Uterus (tissue), 4 donors: ENCODE measurements around the gene AAR2. TPM values are rescaled to one million over a fixed set of nuclear protein-coding genes. Genes with fewer than 3 reads are reported as not detected.

Experiments used
- DNase-seq, 2 donors: peaks; one replicate each; pipeline ENCODE4 v3.0.0-alpha.2; 2019 to 2020
- H3K27ac ChIP-seq, 2 donors: fragments of 200-600 bp; sonication (generic); 1 replicate in 1 of 2; 2 replicates in 1 of 2; pipeline ENCODE4 v1.5.1; 2016 to 2018
- H3K27me3 ChIP-seq, 2 donors: fragments of 200-600 bp; sonication (generic); one replicate each; pipeline ENCODE4 v1.5.1; 2018 to 2019; ENCODE audit warnings: control low read depth in 1 of 2
- H3K36me3 ChIP-seq, 2 donors: fragments of 200-600 bp; sonication (generic); one replicate each; pipeline ENCODE4 v1.5.1; 2019; ENCODE audit warnings: control low read depth in 1 of 2
- H3K4me1 ChIP-seq, 2 donors: fragments of 200-600 bp; sonication (generic); one replicate each; pipeline ENCODE4 v1.5.1; 2018 to 2019; ENCODE audit warnings: control low read depth in 1 of 2
- H3K4me3 ChIP-seq, 2 donors: fragments of 200-600 bp; sonication (generic); 1 replicate in 1 of 2; 2 replicates in 1 of 2; pipeline ENCODE4 v1.5.1; 2018 to 2019; ENCODE audit warnings: mild to moderate bottlenecking in 1 of 2
- H3K9me3 ChIP-seq, 2 donors: fragments of 200-600 bp; sonication (generic); one replicate each; pipeline ENCODE4 v1.5.1; 2019; ENCODE audit warnings: control low read depth in 1 of 2
- CTCF ChIP-seq, 4 experiments: fragments of 200-600 bp in 2 of 4; fragments of 450-650 bp in 2 of 4; sonication (generic) in 2 of 4; IDR thresholded peaks; one replicate each; pipeline ENCODE4 v1.5.1; 2016 to 2019; ENCODE audit warnings: antibody characterized with exemption in 4 of 4, mild to moderate bottlenecking in 2 of 4, moderate library complexity in 1 of 4
- POLR2A ChIP-seq, 2 donors: fragments of 450-650 bp; IDR thresholded peaks; one replicate each; pipeline ENCODE4 v1.6.1; 2016; ENCODE audit warnings: antibody characterized with exemption in 2 of 2, mild to moderate bottlenecking in 1 of 2, moderate library complexity in 1 of 2
- intact Hi-C: fragments of 100-400 bp; cut with DNase I; formaldehyde crosslinking; loops from one replicate; pipeline ENCODE4 v1.15.1; 2023; ENCODE audit warnings: low total_unique reads
- total RNA-seq, 4 donors: library from RNA; depleted of rRNA in 3 of 4; stranded (reverse); fragments of >200 nt in 3 of 4; gene quantifications; one replicate each; pipeline versions ENCODE4 v1.1.0 to v1.2.4, GENCODE V29; 2014 to 2023
- donor health status: DM: yes; HTN: yes; CAD: no.

AAR2 gene
- total RNA-seq, 4 donors from 2014 or later: 20.9 to 33.3 (median 25.2) TPM

- TF ChIP-seq CTCF (IDR thresholded peaks at IDR 0.05) (no peak), POLR2A (IDR thresholded peaks at IDR 0.05) (no peak)
- Histone ChIP-seq H3K27ac (no peak overlapping the region), H3K36me3 (no peaks in the 10 kb centered on the region)
These were observed 10.1 kb downstream of the AAR2 start for GRCh38 chr20:36246401-36246800.

DNA sequence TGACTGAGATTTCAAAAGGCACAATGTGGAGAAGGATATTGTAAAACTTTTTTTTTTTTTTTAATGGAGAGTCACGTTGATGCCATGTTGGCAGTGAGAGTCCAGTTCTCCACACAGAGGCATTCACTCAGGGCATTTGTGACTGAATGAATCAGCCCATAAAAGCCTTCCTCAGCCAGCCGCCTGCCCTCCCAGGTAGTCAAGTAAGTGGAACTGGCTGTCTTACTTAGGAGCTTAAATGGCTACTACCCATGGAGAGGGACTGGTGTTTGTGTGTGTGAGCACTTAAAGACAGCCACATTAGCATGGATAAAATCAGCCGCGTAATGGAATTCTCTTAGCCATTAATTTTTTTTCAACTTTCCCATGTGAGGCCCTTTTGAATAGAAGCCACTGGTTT lies 12.6 kb downstream of the AAR2 start:
- TF ChIP-seq CTCF (IDR thresholded peaks at IDR 0.05): no peak
- no peak for TF ChIP-seq POLR2A (IDR thresholded peaks at IDR 0.05)
- H3K4me3 ChIP-seq: no peak overlapping the region
- H3K4me1 ChIP-seq: no peaks in the 10 kb centered on the region
- DNase-seq: no peak
- intact Hi-C loops: no loop called here
- no peaks in the 10 kb centered on the region for H3K9me3 ChIP-seq
- no peaks in the 10 kb centered on the region for H3K36me3 ChIP-seq
- H3K27ac ChIP-seq: no peak overlapping the region
- H3K27me3 ChIP-seq: no peaks in the 10 kb centered on the region

More at GRCh38 chr20:36246401-36246800, 10.1 kb downstream of the AAR2 start:
- Histone ChIP-seq H3K27me3 (no peaks in the 10 kb centered on the region), H3K4me1 (no peaks in the 10 kb centered on the region), H3K9me3 (no peaks in the 10 kb centered on the region), H3K4me3 (no peak overlapping the region)
- intact Hi-C loops: no loop called here
- no peak for DNase-seq

DNA sequence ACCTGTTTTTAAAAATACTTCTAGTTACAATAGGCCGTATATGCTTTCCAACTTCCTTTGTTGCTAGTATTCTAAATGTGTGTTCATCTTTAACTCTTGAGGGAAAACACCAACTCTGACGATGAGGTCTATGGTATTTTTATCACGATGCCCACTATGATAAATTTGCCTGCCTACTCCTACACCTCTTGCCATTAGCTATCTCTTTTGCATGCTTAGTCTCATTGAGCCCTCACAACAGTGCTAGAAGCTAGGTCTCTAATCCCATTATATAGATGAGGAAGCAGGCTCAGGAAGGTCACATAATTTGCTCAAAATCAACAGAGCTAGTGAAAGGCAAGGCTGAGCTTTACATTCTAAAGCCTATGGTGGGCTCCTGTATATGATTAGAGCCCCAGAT lies 13.2 kb downstream of the AAR2 start:
- intact Hi-C loops: no loop called here
- Histone ChIP-seq H3K36me3 (no peaks in the 10 kb centered on the region), H3K9me3 (no peaks in the 10 kb centered on the region), H3K27me3 (no peaks in the 10 kb centered on the region), H3K4me3 (no peak overlapping the region), H3K4me1 (no peaks in the 10 kb centered on the region), H3K27ac (no peak overlapping the region)
- DNase-seq: no peak
- TF ChIP-seq POLR2A (IDR thresholded peaks at IDR 0.05) (no peak), CTCF (IDR thresholded peaks at IDR 0.05) (no peak)

DNA sequence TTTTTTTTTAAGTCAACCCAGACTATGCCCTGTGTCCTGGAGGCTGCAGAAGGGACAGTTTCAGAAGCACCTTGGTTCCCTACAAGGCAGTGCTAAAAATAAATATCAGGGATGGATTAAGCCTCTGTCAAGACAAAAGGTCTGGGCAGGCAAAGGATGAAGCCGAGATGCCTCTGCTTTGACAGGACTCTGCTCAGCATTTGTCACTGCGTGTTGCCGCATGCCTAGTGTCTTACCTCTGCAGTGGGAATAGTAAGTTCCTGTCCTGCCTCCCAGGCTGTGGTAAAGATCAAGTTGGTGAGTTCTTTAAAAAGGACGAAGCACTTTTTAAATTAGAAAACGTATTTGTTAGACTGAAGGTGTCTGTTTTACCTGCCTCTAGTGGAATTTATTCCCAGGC lies 15.1 kb downstream of the AAR2 start:
- Histone ChIP-seq H3K36me3 (no peaks in the 10 kb centered on the region), H3K4me1 (no peaks in the 10 kb centered on the region), H3K27ac (no peak overlapping the region), H3K4me3 (no peak overlapping the region), H3K9me3 (no peaks in the 10 kb centered on the region), H3K27me3 (no peaks in the 10 kb centered on the region)
- intact Hi-C loops: no loop called here
- no peak for DNase-seq
- TF ChIP-seq POLR2A (IDR thresholded peaks at IDR 0.05) (no peak), CTCF (IDR thresholded peaks at IDR 0.05) (no peak)

DNA sequence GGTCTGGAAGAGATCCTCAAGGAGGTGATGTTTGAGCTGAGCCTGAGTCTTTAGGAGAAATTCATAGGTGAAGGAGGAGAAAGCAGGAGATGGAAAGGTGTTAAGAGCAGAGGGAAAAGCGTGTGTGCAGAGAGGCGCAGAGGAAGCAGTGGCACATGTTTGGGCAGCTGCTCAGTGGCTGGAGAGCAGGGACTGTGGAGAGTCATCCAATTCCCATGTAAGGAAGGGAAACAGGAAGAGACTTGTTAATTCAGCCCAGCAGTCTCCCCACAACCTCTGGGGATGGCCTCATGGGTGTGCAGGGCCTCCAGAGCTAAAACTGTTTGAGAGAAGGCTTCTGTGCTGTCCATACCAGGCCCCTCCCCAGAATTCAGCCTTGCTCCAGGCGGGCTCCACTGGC lies 16.2 kb downstream of the AAR2 start:
- DNase-seq: no peak
- H3K27ac ChIP-seq: no peak overlapping the region
- H3K27me3 ChIP-seq: no peaks in the 10 kb centered on the region
- no peak overlapping the region for H3K4me3 ChIP-seq
- H3K9me3 ChIP-seq: no peaks in the 10 kb centered on the region
- H3K36me3 ChIP-seq: no peaks in the 10 kb centered on the region
- TF ChIP-seq POLR2A (IDR thresholded peaks at IDR 0.05) (no peak), CTCF (IDR thresholded peaks at IDR 0.05) (no peak)
- no peaks in the 10 kb centered on the region for H3K4me1 ChIP-seq
- intact Hi-C loops: no loop called here
